ENCODE data around the gene MTCL1.

Gene MTCL1

GRCh38 chr18:8688216-8688800, 17.0 kb upstream of the MTCL1 start:
- no peak for DNase-seq

GRCh38 chr18:8688816-8689215, 16.5 kb upstream of the MTCL1 start:
- DNase-seq, result no peak

- DNase-seq, result no peak
These were observed 15.8 kb upstream of the MTCL1 start for GRCh38 chr18:8689517-8689916.

DNA sequence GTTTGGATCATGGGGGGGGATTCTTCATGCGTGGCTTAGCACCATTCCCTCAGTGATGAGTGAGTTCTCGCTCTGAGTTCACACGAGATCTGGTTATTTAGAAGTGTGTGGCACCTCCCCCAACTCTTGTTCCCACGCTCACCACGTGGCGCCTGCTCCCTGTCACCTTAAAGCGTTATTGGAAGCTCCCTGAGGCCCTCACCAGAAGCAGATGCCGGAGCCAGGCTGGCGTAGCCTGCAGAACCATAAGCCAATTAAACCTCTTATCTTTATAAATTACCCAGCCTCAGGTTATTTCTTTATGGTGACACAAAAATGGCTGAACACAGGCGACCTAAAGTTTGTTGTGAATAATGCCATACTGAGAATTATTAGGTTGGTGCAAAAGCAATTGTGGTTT, 10.5 kb upstream of the MTCL1 start:
- DNase-seq, result no peak

- no peak for DNase-seq
These were observed 9.3 kb upstream of the MTCL1 start for GRCh38 chr18:8695932-8696517.

GRCh38 chr18:8696749-8697211, 8.6 kb upstream of the MTCL1 start:
- peak; percentile 89 for DNase-seq

DNA sequence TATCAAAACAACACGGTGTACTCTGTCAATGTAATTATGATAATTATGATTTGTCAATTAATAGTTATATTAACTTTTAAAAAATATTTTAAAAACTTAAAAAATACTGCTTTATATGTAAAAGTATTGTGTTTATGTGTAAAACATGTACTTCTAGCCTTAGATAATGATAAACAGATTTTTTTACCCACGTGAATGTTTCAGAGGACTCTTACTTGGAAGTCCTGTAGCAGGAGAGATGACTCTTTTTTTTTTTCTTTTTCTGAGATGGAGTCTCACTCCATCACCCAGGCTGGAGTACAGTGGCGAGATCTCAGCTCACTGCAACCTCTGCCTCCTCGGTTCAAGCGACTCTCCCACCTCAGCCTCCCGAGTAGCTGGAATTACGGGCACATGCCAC, 6.2 kb upstream of the MTCL1 start:
- DNase-seq, result no peak

DNA sequence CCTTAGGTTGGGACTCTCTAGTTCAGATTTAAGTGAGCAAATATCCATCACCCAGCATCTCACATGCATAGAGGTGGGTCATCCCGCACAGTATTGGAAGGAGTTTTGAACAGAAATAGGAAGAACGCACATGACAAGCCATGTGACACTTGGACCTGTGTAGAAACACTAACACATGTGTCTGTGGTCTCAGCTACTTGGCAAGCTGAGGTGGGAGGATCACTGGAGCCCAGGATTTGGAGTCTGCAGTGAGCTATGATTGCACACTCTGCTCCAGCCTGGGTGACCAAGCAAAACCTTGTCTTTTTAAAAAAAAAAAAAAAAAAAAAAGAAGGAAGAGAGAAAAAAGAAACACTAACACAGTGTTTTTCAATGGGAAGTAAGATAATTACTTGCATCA, 5.4 kb upstream of the MTCL1 start:
- DNase-seq, result no peak

DNA sequence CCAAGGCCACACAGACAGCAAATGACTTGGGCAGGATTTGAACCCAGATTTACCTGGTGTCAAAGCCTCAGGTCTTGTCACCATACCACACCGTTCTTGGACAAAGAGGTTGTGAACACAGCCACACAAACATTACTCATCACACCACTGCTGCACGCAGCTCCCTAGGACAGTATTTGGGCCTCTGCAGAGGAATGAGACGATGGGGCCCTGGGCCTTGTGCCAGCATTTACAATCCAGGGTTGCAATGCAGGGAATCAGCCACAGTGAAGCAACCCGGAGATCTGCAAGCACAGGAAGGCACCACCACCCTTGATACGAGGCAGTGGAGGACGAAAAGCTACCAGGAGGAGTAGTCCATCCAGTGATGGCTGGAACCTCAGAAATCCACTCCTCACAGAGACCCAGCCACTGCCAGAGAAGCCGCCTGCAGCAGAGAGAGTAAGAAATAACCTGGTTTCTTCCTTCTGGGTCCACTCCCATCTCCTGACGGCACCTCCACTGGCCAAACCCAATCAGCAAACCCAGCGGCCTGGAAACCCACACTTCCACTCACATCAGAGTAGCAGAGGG, 3.7 kb upstream of the MTCL1 start:
- DNase-seq, result no peak

- DNase-seq, result no peak
These were observed 2.7 kb upstream of the MTCL1 start for GRCh38 chr18:8702668-8703067.

GRCh38 chr18:8703092-8703709, 2.2 kb upstream of the MTCL1 start:
- DNase-seq, result no peak

DNA sequence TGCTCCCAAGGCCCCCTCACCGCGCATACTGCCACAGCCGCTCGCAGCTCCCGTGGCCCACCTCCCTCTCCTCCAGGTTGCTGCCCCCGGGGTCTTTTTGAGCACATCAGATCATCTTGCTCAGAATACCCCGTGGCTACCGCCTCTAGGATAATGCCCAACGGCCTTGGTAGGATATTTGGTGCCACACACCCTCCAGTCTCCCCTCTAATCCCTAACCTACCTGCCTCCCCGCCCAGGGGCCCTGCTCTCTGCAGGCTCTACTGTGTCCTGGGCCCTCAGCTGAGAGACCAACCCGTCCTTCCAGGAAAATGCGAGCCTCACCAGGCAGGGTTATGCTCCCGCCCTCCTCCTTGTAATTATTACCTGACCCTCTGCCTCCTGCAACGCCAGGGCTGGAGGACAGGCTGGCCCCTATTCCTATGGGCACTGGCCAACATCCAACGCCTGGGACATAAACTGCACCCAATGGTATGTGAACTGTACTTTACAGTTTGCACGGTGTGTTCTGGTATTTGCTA, 1.5 kb upstream of the MTCL1 start:
- no peak for DNase-seq

DNA sequence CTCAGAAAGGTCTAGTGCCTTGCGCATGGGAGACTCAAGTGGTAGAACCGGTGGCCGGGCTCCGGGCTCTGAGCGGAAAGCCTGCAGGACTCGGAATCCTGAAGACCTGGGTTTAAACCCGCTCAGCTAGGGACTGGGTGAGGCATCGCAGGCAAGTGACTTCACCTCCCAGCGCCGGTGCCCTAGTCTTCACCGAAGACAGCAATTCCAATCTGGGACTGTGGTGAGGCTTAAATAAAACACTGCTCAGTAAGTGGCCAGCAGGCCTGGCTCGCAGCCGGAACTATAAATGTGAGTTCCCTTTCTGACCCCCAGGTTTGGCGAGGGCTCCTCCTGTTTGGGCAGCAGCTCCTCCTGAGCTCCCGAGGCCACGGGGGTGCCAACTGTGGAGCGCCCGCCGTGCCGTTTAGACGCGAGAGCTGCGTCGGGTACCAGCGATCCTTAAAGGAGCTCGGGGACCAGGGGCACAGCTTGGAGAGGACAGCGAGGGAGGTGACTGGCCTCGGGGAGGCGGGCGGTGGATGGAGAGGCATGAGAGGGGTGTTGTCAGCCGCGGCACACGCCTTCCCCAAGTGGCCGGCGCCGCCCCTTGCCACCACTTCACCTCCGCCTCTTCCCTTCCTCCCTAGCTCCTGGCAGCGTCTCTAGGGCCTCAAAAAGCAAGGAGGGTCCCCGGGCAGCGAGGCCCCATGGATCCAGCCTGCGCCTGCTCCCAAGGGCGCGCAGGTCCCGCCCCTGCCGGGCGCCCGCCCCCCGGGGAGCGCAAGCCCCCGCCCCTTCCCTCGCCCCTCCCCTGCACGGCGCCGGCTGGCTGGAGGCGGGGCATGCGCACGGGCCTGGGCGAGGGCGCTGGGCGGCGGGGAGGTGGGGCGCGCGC, 757 bp upstream of the MTCL1 start:
- DNase-seq, result peak; percentile 88

- DNase-seq, result no peak
These were observed 820 bp downstream of the MTCL1 start for GRCh38 chr18:8705961-8706790.

DNA sequence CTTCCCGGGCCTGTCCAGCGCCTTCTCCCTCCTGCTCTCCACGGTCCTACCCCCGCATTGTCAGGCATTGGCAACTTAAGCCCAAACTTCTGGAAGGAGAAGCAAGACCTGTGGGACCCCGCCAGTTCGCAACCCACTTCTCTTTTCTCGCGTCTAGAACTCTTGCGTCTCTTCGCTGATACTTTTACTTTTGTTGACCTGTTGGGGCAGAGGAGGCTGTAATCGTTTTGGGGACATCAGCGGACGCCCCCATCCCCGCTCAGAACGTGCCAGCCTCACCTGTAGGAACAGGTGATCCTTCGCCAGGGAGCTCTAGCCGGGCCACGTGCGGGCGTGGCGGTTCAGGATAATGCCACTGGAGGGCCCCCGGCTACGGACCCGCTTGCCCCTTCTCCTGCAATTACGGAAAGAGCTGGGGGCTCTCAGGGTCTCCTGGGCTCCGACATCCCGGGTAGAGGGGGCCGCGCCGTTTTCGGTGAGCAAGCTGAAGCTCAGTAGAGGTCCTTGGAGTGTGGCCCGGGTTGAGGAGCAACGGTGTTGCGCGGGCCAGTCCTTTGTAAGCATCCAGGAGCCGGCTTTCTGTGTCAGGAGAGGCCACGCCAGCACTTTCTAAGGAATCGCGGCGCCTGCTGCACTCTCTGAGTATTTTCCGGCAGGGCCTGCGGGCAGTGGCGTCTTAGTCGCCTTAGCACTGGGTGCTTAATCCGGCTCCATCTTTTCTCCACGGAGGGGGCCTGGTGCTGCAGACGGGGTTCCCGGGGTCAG, 1.6 kb downstream of the MTCL1 start:
- no peak for DNase-seq

- DNase-seq, result no peak
These were observed 2.4 kb downstream of the MTCL1 start for GRCh38 chr18:8707556-8708300.

DNA sequence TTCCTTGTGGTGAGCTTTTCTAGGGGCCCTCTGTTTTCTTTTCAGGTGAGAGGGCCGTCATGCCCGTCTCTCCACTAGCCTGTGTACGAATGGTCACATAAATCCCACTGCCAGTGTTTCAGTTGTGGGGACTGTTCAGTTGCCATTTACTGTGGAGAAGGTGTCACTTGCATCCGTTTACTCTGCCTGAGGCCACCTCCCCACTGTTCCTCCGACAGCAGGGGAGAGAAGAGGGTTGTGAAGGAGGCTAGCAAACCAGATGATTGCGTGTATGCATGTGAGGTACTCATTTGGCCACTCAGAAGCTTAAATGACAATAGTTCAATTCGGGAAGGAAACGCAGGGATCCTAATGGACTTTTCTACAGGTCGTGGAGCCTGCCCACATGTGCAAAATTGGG, 3.3 kb downstream of the MTCL1 start:
- no peak for DNase-seq

GRCh38 chr18:8709248-8710059, 4.1 kb downstream of the MTCL1 start:
- no peak for DNase-seq

DNA sequence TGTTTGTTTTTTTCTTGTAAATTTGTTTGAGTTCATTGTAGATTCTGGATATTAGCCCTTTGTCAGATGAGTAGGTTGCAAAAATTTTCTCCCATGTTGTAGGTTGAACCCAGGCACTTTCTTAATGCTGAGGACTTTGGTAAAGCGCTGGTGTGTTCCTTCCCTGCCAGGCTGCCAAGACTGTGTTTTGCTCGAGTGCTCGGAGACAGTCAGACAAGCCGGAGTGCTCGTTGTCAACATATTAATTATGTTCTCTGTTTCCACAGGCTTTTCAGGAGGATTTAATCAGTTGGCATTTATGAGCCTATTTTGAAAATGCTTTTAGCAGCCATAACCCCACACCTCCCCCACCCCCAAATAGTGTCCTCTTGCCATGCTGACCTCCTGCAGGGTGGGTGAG, 6.4 kb downstream of the MTCL1 start:
- DNase-seq, result no peak

DNA sequence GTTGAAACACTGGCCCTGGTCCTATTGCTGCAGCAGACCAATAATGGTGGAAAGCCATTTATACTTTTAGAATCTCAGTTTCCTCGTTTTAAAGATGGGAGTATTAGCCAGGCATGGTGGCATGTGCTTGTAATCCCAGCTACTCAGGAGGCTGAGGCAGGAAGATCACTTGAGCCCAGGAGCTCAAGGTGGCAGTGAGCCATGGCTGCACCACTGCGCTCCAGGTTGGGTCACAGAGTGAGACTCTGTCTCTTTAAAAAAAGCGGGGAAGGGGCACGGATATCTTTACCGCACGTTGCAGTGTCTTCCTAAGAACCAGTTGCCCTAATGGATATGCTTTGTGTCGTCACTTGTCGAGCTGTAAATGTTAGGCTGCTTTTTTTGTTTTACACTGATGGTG, 8.3 kb downstream of the MTCL1 start:
- DNase-seq, result no peak
